Body of pancreas (tissue), 4 donors: Measurements from ENCODE around the gene IL1B. TPM values are rescaled to one million over a fixed set of nuclear protein-coding genes. Genes with fewer than 3 reads are reported as not detected.

Experiments
- ATAC-seq: fragments of 150-250 bp; one replicate; pipeline ENCODE4 v1.9.1; 2016
- DNase-seq, 4 donors: peaks; one replicate each; pipeline ENCODE4 v3.0.0-alpha.2; 2019
- H3K27ac ChIP-seq, 4 donors: fragments of 200-600 bp; sonication (generic); 1 replicate in 3 of 4; 2 replicates in 1 of 4; pipeline versions ENCODE4 v1.5.1 to v1.6.1; 2016 to 2019; ENCODE audit warnings: mild to moderate bottlenecking in 1 of 4, mixed read lengths in 1 of 4, moderate library complexity in 1 of 4
- H3K27me3 ChIP-seq, 2 donors: fragments of 200-600 bp; sonication (generic); one replicate each; pipeline ENCODE4 v1.6.0; 2016; ENCODE audit warnings: mild to moderate bottlenecking in 1 of 2
- H3K36me3 ChIP-seq, 2 donors: fragments of 200-600 bp; sonication (generic); replicated peaks in 1 of 2; 2 replicates each; pipeline ENCODE4 v1.5.1; 2016; ENCODE audit warnings: low read depth in 2 of 2; ENCODE audit not compliant: insufficient read depth in 1 of 2
- H3K4me1 ChIP-seq: fragments of 200-600 bp; sonication (generic); one replicate; pipeline ENCODE4 v1.6.0; 2016
- H3K4me3 ChIP-seq, 2 donors: fragments of 200-600 bp; sonication (generic); 1 replicate in 1 of 2; 2 replicates in 1 of 2; pipeline ENCODE4 v1.5.1; 2016 to 2019
- H3K9me3 ChIP-seq, 3 donors: fragments of 200-600 bp; sonication (generic); 1 replicate in 2 of 3; 2 replicates in 1 of 3; pipeline ENCODE4 v1.5.1; 2016
- POLR2A ChIP-seq, 3 donors: fragments of 450-650 bp; IDR thresholded peaks; one replicate each; pipeline ENCODE4 v1.6.1; 2016; ENCODE audit warnings: antibody characterized with exemption in 3 of 3, mild to moderate bottlenecking in 2 of 3
- WGBS, 2 donors: methylation state at CpG; one replicate each; pipeline ENCODE4 v1.1.5; 2017; 5-methylcytosine and 5-hydroxymethylcytosine counted together
- intact Hi-C: fragments of 100-400 bp; cut with DNase I; formaldehyde crosslinking; loops from one replicate; pipeline ENCODE4 v1.15.1; 2023
- total RNA-seq, 2 donors: library from RNA; depleted of rRNA; stranded (reverse); fragments of >200 nt; gene quantifications; one replicate each; pipeline ENCODE4 v1.1.0, GENCODE V29; 2016
- TF ChIP-seq, protein P1 (sequence below), 7 experiments: fragments of 450-650 bp in 4 of 7; fragments of 200-600 bp in 3 of 7; sonication (generic) in 3 of 7; IDR thresholded peaks; one replicate each; pipeline ENCODE4 v1.5.1; 2016 to 2019; ENCODE audit warnings: antibody characterized with exemption in 7 of 7

The IL1B gene
- total RNA-seq, 2 donors from 2014 or later = 1.3 to 2.6 TPM

DNA sequence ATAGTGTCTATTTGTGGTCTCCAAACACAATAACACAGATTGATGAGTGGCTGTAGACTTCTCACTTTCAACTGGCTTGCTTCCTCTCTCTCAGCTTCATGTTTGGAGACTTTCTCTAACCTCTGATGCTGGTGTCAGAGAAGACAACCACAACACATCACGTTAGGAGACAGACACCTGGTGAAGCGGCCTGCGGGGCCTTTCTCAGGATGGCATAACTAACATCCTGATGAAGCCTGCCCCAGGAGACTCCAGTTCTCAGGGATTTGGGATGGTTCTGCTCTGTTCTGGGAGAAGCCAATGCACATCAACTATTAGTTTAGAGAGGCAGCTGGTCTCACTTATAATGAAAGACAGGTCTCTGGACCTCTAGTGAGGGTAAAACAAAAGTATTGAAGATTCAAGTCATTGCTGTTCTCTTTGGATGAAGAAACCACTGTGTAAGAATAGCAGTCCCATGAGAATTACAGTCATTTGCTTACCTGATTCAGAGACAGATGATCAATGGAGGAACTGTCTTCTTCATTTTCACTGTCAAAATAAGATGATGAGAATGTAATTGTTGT is 54.3 kb downstream of the IL1B start:
- intact Hi-C loops = no loop called here
- TF ChIP-seq, protein P1, sequence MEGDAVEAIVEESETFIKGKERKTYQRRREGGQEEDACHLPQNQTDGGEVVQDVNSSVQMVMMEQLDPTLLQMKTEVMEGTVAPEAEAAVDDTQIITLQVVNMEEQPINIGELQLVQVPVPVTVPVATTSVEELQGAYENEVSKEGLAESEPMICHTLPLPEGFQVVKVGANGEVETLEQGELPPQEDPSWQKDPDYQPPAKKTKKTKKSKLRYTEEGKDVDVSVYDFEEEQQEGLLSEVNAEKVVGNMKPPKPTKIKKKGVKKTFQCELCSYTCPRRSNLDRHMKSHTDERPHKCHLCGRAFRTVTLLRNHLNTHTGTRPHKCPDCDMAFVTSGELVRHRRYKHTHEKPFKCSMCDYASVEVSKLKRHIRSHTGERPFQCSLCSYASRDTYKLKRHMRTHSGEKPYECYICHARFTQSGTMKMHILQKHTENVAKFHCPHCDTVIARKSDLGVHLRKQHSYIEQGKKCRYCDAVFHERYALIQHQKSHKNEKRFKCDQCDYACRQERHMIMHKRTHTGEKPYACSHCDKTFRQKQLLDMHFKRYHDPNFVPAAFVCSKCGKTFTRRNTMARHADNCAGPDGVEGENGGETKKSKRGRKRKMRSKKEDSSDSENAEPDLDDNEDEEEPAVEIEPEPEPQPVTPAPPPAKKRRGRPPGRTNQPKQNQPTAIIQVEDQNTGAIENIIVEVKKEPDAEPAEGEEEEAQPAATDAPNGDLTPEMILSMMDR (IDR thresholded peaks at IDR 0.05) = no peak
- no peak for TF ChIP-seq POLR2A (IDR thresholded peaks at IDR 0.05)
- H3K27ac ChIP-seq = no peak overlapping the region
- H3K4me3 ChIP-seq = no peak overlapping the region
- WGBS, 2 donors = 64 to 71% methylated on average over 3 of the region's 3 CpGs
- H3K4me1 ChIP-seq = no peaks in the 10 kb centered on the region
- no peaks in the 10 kb centered on the region for H3K27me3 ChIP-seq
- no peak for ATAC-seq
- H3K36me3 ChIP-seq = no peaks in the 10 kb centered on the region
- no peaks in the 10 kb centered on the region for H3K9me3 ChIP-seq
- no peak for DNase-seq

Other genes with a start within 250 kb of the IL1B start
- gene SLC20A1, start 190.8 kb downstream of the IL1B start, total RNA-seq = 10 to 100 TPM; 20.5 to 50.1 TPM
- gene NT5DC4, start 115.8 kb downstream of the IL1B start, total RNA-seq = not detected
- under 1 TPM in 1 of 2 donors, not detected in 1; under 0.01 TPM for gene CKAP2L, start 72.2 kb downstream of the IL1B start, total RNA-seq
- not detected for gene IL1A, start 52.3 kb downstream of the IL1B start, total RNA-seq
- not detected for gene IL37, start 74.4 kb upstream of the IL1B start, total RNA-seq
- not detected for gene IL36G, start 141.2 kb upstream of the IL1B start, total RNA-seq
- not detected for gene IL36A, start 168.7 kb upstream of the IL1B start, total RNA-seq
- not detected for gene IL36B, start 216.1 kb upstream of the IL1B start, total RNA-seq
- not detected for gene IL36RN, start 222.4 kb upstream of the IL1B start, total RNA-seq
- gene IL1F10, start 231.2 kb upstream of the IL1B start, total RNA-seq = not detected